D721Med (cell line): Measurements from ENCODE around the gene NFIA.

Source experiments
- DNase-seq: peaks from one replicate; pipeline ENCODE4 v3.0.0; 2011; ENCODE audit warnings: low spot score; ENCODE audit not compliant: insufficient read length
- FAIRE-seq: peaks from 2 replicates; lab custom pipeline; 2011; peaks lifted over from hg19 to GRCh38; lab: Jason Lieb, UNC
- TF ChIP-seq, protein P1 (sequence below): IDR thresholded peaks from 2 replicates; pipeline ENCODE4 v1.5.1; 2012; ENCODE audit warnings: mild to moderate bottlenecking, control low read depth; ENCODE audit not compliant: insufficient read depth; ENCODE audit errors: missing control alignments

The NFIA gene

DNA sequence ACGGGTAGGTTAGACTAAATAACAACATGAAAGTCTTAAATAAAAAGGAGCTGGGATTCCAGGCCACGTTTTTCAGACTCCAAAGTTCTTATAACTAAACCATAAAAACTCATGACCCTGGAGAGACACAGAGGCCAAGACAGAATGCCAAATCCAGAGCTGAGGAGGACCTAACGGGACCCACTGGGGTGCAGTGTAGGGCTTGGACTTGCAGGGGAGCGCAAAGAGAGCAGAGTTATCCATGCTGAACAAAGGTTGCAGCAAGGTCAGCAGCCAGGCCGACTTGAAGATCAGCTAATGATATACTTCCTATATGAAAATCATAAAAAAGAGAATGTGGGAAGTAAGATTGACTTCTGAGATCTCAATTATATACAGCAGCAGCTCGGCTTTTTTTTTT is 405.4 kb downstream of the NFIA start:
- TF ChIP-seq, protein P1, sequence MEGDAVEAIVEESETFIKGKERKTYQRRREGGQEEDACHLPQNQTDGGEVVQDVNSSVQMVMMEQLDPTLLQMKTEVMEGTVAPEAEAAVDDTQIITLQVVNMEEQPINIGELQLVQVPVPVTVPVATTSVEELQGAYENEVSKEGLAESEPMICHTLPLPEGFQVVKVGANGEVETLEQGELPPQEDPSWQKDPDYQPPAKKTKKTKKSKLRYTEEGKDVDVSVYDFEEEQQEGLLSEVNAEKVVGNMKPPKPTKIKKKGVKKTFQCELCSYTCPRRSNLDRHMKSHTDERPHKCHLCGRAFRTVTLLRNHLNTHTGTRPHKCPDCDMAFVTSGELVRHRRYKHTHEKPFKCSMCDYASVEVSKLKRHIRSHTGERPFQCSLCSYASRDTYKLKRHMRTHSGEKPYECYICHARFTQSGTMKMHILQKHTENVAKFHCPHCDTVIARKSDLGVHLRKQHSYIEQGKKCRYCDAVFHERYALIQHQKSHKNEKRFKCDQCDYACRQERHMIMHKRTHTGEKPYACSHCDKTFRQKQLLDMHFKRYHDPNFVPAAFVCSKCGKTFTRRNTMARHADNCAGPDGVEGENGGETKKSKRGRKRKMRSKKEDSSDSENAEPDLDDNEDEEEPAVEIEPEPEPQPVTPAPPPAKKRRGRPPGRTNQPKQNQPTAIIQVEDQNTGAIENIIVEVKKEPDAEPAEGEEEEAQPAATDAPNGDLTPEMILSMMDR = no peak
- FAIRE-seq (no peak), DNase-seq (no peak)

DNA sequence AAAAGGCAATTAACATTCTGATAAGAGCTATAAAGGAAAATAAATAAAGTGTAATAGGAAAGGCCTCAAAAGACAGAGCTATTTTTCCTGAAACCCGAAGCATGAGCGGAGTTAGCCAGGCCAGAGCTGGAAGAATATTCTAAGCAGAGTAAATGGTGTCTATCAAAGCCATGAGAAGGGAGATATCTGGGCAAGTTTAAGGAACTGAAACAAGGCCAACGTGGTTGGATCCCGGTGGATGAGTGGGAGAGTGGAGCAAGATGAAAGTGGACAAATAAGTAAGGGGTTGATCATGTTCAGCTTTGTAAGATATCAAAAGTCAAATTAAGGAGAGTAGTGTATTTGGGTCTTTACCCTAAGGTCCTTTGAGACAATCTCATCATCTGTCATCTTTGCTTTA is 408.6 kb downstream of the NFIA start:
- no peak for FAIRE-seq

DNA sequence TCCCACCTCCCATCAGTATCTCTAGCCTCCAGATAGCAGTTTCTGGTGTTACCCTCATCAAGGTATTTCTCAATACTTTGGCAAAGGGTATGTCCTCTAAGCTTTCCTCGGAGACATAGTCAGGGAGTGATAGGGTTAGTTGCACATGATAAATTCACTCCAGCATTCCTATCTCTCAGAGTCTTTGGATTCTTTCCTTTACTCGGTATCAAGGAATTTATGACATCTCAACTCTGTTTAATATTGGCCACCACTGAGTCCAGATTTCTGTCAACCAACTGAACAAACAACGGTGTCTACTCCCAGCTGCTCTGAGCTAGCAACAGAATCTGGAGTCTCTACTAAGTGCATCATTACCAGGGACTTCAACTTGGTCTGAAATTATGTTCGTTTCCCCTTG is 409.1 kb downstream of the NFIA start:
- DNase-seq (no peak), FAIRE-seq (no peak)
- TF ChIP-seq, protein P1 = no peak

More for the DNA sequence above, 408.6 kb downstream of the NFIA start:
- no peak for DNase-seq
- TF ChIP-seq, protein P1 = no peak

DNA sequence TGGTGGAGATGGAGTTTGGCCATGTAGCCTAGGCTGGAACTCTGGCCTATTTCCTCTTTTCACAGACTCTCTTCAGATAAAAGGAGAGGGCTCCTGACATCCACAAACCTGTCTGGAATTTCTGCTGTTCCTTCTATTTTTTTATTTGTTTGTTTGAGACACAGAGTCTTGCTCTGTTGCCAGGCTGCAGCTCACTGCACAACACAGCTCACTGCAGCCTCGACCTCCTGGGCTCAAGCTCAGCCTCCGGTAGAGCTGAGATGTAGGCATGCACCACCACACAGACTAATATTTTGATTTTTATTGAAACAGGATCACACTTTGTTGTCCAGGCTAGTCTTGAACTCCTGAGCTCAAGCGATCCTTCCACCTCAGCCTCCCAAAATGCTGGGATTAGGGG is 411.6 kb downstream of the NFIA start:
- FAIRE-seq = no peak
- DNase-seq = no peak
- TF ChIP-seq, protein P1 = no peak

DNA sequence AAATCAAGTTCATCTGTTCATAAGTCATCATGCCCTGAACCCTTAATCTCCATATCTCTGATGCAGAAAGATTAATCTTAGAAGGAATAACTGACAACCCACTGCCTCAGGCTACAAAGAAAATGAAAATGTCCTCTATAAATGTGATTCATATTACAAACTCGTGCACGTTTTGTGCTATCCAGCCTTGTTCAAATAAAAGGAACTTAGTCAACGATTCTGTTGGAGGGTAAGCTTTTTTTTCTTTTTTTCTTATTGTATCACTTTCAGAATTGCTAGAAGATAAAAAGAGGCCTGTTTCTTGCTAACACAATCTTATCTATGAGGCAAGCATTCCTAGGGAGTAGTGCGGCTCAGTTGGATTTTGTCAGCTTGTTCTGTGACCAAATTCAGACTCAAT is 414.1 kb downstream of the NFIA start:
- DNase-seq = no peak

DNA sequence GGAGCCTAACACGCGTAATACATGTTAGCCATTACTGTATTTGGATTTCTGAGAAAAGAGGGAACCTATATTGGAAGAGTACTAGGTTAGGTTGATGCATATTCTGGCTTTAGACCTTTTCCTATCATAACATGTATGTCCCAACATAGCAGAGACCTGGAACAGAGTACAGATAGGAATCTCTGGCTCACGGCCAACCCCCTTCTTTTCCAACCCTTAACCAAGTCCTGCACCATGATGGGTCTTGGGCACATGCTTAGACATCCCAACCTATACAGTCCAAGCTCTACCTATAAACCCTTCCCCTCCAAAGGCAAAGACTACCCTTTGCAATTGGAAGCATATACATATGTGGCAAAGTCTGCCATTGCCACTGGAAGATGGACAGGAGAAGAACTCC is 414.7 kb downstream of the NFIA start:
- FAIRE-seq (no peak), DNase-seq (no peak)
- TF ChIP-seq, protein P1 = no peak

More for the DNA sequence above, 414.1 kb downstream of the NFIA start:
- TF ChIP-seq, protein P1 = no peak
- FAIRE-seq = no peak

DNA sequence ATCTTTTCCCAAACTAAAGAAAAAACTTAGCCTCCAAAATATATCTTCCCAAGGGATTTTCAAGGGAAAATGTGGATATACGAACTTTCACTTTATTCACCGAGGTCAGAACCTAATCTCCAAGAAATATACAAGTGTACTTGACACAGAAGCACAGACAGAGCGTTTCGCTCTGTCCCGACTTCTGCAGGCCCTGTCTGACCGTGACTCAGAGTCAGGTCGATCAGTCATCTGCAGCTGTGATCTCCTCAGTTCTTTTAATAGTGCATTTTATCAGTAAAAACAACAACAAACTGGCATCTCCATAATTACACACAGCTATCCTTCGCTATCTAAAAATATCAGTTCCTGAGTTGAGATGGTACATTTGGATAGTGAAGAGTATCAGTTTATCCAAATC is 416.0 kb downstream of the NFIA start:
- FAIRE-seq (no peak), DNase-seq (no peak)
- TF ChIP-seq, protein P1 = no peak
